NCI-H1436 (cell line): ENCODE measurements around the gene CD86.

Source experiments
- DNase-seq: peaks from one replicate; lab custom pipeline; 2025; lab: John Stamatoyannopoulos, UW

CD86 gene

DNA sequence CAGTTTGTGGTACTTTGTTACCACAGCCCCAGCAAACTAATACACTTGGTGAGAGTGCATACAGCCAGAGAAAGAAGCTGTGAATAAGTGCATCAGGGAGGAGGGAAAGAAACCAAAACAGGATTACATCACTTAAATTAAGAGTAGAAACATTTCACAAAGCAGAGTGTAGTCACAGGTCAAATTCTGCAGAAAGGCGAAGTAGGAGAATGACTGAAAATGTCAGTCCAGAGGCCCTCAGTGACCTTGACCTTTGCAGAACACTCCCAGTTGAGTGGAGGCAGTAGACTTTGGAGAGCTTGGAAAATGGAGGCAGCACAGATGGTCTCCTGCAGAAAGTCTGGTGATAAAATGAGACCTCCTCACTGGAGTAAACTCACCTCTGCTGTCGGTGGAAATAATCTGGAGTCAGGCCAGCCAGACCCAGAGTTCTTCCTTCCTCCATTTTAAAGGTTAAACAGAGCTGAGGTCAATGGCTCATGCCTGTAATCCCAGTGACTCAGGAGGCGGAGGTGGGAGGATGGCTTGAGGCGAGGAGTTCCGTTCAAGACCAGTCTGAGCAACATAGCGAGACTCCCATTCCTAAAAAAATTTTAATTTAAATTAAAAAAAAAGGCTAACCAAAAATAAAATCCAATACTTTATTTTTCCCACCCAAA, 5.0 kb downstream of the CD86 start:
- no peak for DNase-seq

DNA sequence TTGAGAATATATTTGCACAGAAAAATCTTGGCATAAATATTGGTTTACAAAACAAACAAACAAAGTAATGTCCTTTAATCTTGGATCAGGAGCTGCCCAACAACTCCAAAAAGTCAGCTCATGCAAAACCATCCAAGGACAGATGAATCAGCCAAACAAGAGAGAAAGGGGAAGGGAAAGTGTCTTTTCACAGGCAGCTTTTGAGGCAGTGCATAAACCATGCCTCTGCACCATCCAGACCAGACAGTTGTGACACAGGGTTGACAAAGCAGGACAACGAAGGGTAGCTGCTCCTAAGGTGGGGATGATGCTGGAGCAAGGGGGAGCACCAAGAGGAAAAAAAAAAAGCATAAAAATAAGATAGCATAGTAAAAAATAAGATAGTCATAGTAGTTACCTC, 8.7 kb downstream of the CD86 start:
- no peak for DNase-seq

DNA sequence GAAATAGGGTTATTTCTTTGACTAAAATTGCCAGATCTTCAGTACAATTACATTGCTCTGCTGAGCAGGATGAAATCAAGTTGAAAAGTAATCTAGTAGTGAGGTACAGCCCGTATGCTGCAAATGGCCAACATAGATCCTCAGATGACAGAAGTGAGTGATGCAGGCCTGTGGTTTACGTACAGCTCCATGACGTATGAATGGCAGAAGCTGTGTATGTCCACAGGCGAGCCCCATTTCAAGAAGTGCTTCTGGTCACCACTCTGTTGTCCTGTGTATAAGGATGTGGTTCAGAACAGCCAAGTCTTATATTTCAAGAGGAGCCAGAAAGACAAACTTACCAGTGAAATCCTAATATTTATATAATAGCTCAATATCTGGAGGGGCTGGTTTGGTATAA, 9.2 kb downstream of the CD86 start:
- no peak for DNase-seq

- no peak for DNase-seq
These were observed 11.4 kb downstream of the CD86 start for GRCh38 chr3:122066331-122067213.

DNA sequence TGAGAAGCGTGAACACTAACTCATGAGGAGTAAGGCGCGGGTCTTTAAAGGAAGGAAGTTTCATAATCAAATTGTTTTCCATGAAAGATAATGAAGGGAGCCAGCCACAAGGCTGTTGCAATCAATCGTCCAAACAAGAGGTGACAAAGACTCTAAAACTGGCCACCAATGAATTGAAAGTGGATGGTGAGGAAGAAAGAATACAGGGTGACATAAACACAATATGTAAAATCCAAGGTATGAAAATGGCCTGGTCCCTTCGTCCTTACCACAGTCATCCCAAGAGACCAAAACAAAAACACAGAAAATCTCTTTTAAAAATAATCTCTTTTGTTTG, 12.0 kb downstream of the CD86 start:
- no peak for DNase-seq

DNA sequence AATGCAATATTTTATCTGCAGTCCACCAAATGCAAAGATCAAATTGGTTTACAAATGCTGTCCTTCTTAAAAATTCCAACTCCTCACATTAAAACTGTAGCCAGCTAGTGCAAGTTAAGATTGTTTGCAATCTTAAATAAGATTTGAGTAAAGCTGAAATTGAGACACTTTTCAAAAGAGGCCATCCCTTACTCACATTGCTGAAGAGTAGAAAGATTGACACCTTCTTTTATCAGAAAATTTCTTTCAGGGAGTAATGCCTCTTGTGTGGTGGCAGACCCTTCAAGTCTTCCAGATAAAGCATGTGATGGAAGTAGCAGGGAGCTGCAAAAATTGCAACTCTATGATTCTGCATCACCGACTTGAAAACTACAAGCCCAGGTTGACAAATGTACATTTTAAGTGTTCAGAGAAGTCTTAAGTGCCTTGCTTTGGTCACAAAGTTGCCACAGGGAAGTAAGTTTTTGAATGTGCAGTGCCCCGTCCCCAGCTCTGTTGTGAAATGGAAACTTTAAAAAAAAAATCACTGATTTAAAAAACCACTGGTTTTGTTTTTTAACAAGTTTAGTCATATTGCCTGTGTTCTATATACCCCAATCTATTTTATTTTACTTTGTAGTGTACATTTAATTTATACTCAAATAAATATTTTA, 12.6 kb downstream of the CD86 start:
- no peak for DNase-seq

GRCh38 chr3:122074621-122075265, 19.6 kb downstream of the CD86 start:
- no peak for DNase-seq

DNA sequence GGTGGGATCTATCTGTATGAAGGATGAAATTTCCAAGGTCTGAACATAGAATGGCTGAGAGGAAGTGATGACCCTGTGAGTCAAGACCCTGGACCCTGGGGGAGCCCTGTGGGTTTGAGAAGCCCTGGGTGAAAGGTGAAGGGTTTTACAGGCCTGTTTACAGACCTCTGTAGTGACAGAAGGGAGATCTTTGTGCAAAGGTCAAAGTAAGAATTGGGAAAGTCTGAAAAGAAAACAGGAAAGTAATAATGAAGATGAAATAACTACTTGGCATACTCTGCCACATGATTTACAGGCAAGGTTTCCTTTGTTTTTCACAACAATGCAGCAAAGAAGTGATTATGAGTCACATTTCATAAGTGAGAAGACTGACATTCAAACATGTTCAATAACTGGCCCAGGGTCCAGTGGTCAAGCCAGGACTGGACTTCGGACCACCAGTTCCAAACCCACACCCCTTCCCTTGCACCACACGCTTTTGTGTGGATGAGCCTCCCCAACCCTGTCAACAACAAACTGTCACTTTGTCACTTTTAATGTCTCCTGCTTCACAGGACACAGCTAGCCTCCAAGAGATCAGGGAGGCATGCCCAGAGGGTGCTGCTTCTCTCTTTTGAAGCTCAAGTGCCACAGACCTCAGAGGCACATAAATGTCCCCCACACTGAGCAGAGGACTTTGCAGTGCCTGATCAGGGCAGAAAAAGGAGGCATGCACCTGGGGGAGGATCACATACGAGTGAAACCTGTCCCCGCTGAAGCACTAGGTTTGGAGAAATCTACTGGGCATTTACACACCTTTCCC, 21.5 kb downstream of the CD86 start:
- DNase-seq: no peak

DNA sequence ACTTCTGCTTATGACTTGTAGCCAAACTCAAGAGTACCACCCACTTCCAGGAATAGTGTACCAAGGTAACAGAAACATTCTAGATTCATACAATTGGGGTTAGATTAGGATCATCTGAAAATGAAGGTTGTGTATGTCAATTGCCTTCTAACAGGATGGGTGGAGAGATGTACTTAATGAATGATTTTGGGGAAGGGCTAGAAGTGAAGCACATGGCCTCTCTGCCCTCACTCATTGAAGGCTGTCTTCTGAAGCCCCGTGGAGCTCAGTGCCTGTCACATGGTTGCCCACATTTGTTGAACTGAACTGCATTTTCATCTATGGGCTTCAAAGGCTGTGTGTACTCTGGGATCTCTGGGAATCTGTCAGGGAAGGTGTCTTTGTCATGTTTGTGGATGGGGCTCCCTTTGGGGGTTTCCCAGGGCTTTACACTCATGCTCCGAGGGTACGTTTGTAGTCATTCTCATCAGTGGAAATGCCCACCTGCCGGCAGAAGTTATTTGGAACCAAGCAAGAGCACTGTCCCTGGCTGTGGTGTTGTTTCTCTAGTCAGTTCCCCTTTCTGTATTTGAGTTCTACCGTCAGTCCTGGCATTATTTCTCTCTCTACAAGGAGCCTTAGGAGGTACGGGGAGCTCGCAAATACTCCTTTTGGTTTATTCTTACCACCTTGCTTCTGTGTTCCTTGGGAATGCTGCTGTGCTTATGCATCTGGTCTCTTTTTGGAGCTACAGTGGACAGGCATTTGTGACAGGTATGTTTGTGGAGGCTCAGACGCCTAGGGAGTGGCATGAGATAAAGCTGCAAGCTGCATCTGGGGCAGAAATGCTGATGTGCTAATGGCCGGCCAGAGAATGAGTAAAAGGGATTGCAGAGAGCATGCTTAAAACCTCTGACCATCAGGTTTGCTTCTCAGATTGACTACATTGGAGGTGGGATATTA, 22.4 kb downstream of the CD86 start:
- no peak for DNase-seq

GRCh38 chr3:122078235-122078935, 23.2 kb downstream of the CD86 start:
- DNase-seq: no peak

DNA sequence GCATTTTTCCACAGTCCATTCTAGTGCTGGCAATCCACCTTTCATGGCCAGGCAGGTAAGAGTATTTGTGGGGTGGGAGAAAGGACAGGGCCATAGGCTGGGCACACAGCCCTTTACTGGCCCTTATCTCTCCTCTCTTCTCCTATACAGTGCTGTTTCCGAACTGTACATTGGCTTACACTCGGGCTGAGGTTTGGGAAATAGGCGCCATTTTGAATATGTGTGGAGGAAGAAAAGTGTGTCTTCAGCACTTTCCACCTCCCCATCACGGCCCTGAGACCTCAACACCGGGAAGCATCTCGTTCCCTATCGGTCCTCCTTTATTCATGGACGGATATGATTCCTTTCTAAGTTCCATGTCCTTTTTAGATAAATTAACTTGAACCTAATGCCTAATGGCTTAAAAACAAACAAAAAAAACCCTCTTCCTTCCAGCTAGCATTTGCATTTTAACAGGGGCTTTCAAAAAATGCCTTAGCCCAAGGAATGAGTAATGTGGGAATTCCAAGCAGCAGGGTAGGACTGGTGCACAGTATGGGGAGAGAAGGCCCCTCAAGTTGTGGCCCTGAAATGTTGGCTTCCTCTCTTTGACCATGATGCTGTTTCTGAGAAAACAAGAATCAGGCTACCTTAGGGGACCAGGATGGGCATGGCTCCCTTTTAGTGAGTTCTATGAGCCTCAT, 24.5 kb downstream of the CD86 start:
- no peak for DNase-seq

GRCh38 chr3:122080207-122080587, 25.0 kb downstream of the CD86 start:
- no peak for DNase-seq

DNA sequence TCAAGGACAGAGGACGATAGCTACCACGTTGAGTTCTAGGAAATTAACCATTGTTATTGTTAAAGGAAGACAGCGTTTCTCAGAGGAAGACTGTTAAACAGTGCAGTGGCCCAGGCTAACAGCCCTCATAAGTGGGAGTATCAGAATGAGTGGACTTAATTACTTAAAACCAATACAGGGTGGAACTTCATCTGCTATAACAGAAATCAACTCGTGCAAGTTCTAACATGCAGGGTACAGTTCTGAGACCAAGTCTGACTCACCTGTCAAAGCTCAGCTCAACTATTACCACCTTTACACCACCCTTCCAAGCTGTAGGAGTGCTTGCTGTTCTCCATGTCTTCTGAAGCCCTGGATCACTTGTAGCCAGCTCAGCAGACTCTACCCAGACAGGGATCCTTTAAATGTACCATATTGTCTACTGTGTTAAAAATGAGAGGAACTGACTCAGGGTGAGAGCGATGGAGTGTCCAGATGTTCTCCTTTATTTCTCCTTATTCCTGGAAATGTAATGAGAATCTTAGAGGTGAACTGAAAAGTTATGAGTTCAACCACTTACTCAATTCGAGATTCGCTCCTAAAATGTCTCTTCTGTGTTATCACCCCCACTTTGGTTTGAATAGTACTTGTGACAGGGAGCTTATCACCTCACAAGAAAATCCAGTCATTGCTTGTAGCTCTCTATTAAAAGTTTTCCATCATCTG, 26.5 kb downstream of the CD86 start:
- DNase-seq: no peak

DNA sequence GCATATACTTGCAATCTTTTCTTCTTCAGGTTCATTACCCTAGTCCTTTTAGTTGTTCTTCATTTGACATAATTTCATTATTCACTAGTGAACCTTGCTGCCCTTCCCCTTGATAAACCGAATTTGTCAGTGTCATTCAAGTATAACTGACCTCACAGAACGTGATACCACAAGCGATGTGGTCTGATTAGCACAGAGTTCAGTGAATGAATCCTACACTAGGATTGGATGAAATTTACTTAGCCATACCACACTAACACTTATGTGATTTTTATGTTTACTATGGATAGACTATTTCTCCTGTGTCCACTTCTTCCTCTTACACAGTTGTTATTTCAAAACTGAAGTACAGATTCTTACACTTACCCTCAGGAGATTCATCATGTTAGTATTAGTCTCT, 27.2 kb downstream of the CD86 start:
- DNase-seq: no peak

- DNase-seq: no peak
These were observed 29.6 kb downstream of the CD86 start for GRCh38 chr3:122084799-122085198.

- DNase-seq: no peak
These were observed 30.5 kb downstream of the CD86 start for GRCh38 chr3:122085673-122086072.

- DNase-seq: no peak
These were observed 33.4 kb downstream of the CD86 start for GRCh38 chr3:122088531-122088930.

DNA sequence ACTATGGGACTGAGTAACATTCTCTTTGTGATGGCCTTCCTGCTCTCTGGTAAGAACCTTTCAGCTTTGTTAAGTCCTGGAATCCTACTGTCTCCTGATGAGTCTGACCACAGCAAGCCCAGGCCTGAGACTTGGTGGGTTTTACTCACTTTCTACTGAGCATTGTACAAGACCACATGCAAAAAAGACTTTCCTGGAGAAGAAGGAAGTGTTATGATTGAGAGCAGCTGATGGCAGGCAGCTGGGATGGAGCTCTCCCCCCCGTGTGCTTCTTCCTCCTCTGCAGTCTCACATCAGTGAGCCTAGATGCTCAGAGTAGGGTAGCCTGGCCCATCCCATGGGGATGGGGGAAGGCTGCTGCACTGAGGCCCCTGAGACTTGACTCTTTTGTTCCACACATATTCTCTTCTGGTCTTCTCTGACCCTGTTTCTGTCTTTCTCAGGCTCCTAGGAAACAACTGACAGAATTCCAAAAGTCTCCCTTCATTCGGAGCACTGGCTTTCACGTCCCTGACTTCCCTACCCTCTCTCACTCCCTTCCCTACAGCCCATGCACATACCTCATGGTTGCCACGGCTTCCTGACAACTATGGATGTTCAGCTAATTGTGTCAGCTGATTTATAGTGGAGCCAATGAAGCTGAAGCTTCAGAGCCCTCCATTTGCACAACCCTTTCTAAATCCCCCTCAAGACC, 36.6 kb downstream of the CD86 start:
- no peak for DNase-seq
